Fibroblast of mammary gland (primary cell): Measurements from ENCODE around the gene CSF2RB.

Source experiments
- DNase-seq: peaks from one replicate; pipeline ENCODE4 v3.0.0-alpha.2; 2010; ENCODE audit warnings: low read depth
- H3K4me3 ChIP-seq: 2 replicates; pipeline ENCODE4 v1.5.1; 2011; ENCODE audit warnings: low read depth, mild to moderate bottlenecking, low read length, moderate library complexity; ENCODE audit not compliant: control insufficient read depth
- CTCF ChIP-seq: conservative IDR thresholded peaks from 2 replicates; pipeline ENCODE4 v1.5.1; 2011; ENCODE audit warnings: low read depth, low read length, inconsistent platforms; ENCODE audit not compliant: control insufficient read depth, insufficient read depth

The CSF2RB gene

GRCh38 chr22:36874736-36875135, 38.7 kb upstream of the CSF2RB start:
- no peak for DNase-seq
- H3K4me3 ChIP-seq: no peak overlapping the region
- no peak for TF ChIP-seq CTCF

- no peak for TF ChIP-seq CTCF
- no peak overlapping the region for H3K4me3 ChIP-seq
- DNase-seq: no peak
Observed at GRCh38 chr22:36875741-36876140, 37.7 kb upstream of the CSF2RB start.

- TF ChIP-seq CTCF: no peak
- peak; percentile 14 for DNase-seq
- H3K4me3 ChIP-seq: no peak overlapping the region
Observed at GRCh38 chr22:36879775-36880174, 33.7 kb upstream of the CSF2RB start.

- no peak for TF ChIP-seq CTCF
- no peak for DNase-seq
Observed at GRCh38 chr22:36881504-36882245, 31.8 kb upstream of the CSF2RB start.

GRCh38 chr22:36884349-36885158, 28.9 kb upstream of the CSF2RB start:
- DNase-seq: no peak
- no peak for TF ChIP-seq CTCF
- H3K4me3 ChIP-seq: no peak overlapping the region

More at GRCh38 chr22:36881504-36882245, 31.8 kb upstream of the CSF2RB start:
- no peak overlapping the region for H3K4me3 ChIP-seq

- DNase-seq: no peak
Observed at GRCh38 chr22:36885474-36885873, 28.0 kb upstream of the CSF2RB start.

More at GRCh38 chr22:36885474-36885873, 28.0 kb upstream of the CSF2RB start:
- H3K4me3 ChIP-seq: no peak overlapping the region
- no peak for TF ChIP-seq CTCF
